Measurements from ENCODE around the gene CNIH3.

DNA sequence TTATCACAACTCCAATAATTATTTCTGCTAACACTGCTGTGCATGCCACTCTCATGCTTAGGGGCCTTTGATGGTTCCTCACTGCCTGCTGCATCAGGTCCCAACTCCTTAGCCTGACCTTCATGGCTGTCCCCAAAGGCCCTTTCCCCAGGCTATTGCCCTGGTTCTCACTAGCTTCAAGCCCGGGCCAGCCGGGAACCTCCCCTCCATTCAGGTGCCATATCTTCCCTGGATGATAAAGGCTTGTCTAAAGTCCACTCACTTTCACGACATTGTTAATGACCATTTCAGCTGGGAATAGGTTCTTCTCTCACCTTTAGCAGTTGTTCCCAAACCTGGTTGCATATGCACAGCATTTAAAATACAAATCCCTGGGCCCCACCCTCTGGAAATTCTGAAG, 95.8 kb downstream of the CNIH3 start:
- TF ChIP-seq CREB5 (CRISPR knock-in tag; IDR thresholded peaks at IDR 0.05; ENCODE audit: low read depth) = no peak
- no peak for TF ChIP-seq PATZ1 (CRISPR knock-in tag; IDR thresholded peaks at IDR 0.05; ENCODE audit: borderline replicate concordance)
- no peak for TF ChIP-seq ZC3H10 (CRISPR knock-in tag; IDR thresholded peaks at IDR 0.05)
- no peak for TF ChIP-seq ZNF8 (CRISPR knock-in tag; IDR thresholded peaks at IDR 0.05)
- no peak for TF ChIP-seq ESRRG (CRISPR knock-in tag; IDR thresholded peaks at IDR 0.05)
- TF ChIP-seq, protein P1, sequence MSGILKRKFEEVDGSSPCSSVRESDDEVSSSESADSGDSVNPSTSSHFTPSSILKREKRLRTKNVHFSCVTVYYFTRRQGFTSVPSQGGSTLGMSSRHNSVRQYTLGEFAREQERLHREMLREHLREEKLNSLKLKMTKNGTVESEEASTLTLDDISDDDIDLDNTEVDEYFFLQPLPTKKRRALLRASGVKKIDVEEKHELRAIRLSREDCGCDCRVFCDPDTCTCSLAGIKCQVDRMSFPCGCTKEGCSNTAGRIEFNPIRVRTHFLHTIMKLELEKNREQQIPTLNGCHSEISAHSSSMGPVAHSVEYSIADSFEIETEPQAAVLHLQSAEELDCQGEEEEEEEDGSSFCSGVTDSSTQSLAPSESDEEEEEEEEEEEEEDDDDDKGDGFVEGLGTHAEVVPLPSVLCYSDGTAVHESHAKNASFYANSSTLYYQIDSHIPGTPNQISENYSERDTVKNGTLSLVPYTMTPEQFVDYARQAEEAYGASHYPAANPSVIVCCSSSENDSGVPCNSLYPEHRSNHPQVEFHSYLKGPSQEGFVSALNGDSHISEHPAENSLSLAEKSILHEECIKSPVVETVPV (CRISPR knock-in tag; IDR thresholded peaks at IDR 0.05) = no peak
- no peak for TF ChIP-seq TSHZ2 (CRISPR knock-in tag; IDR thresholded peaks at IDR 0.05)
- TF ChIP-seq ZNF565 (CRISPR knock-in tag; conservative IDR thresholded peaks at IDR 0.05; ENCODE audit: low read depth) = no peak
- no peak for TF ChIP-seq TOX (CRISPR knock-in tag; IDR thresholded peaks at IDR 0.05; ENCODE audit: borderline replicate concordance)

All from SK-N-SH treated with all-trans-retinoic acid at 6 μM for 48 hours (cell line).